Measurements from ENCODE around the gene MELK. TPM values are rescaled to one million over a fixed set of nuclear protein-coding genes. Genes with fewer than 3 reads are reported as not detected.

The MELK gene
- total and polyA plus RNA-seq, 7 donors: 0.15 to 0.42 (median 0.18) TPM; not detected in 2

DNA sequence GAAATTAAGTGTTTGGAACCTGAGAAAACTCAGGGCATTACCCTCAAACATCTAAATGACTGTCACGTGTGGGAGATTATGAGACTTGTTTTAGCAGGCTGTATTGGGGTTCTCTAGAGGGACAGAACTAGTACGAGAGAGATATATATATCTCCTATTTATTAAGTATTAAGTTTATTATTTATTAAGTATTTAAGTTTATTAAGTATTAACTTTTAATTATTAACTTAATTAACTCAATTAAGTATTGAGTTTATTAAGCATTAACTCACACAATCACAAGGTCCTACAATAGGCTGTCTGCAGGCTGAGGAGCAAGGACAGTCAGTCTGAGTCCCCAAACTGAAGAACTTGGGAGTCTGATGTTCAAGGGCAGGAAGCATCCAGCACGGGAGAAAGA, 113.8 kb downstream of the MELK start:
- H3K9me3 ChIP-seq: peaks cover 11% of the 10 kb centered on the region
- DNase-seq: no peak
- H3K4me3 ChIP-seq: no peak overlapping the region
- ATAC-seq: no peak
- intact Hi-C loops (cut with DNase I): no loop called here
- 76 to 85% (median 82%) methylated on average over 3 of the region's 3 CpGs for WGBS, 3 donors
- no peaks in the 10 kb centered on the region for H3K36me3 ChIP-seq (ENCODE audit: insufficient read depth in 1 of 2, low read depth in 1 of 2)
- no peaks in the 10 kb centered on the region for H3K4me1 ChIP-seq
- TF ChIP-seq, protein P1, sequence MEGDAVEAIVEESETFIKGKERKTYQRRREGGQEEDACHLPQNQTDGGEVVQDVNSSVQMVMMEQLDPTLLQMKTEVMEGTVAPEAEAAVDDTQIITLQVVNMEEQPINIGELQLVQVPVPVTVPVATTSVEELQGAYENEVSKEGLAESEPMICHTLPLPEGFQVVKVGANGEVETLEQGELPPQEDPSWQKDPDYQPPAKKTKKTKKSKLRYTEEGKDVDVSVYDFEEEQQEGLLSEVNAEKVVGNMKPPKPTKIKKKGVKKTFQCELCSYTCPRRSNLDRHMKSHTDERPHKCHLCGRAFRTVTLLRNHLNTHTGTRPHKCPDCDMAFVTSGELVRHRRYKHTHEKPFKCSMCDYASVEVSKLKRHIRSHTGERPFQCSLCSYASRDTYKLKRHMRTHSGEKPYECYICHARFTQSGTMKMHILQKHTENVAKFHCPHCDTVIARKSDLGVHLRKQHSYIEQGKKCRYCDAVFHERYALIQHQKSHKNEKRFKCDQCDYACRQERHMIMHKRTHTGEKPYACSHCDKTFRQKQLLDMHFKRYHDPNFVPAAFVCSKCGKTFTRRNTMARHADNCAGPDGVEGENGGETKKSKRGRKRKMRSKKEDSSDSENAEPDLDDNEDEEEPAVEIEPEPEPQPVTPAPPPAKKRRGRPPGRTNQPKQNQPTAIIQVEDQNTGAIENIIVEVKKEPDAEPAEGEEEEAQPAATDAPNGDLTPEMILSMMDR (IDR thresholded peaks at IDR 0.05): no peak
- no peaks in the 10 kb centered on the region for H3K27me3 ChIP-seq (ENCODE audit: insufficient read depth in 3 of 3, low read length in 2 of 3)
- H3K27ac ChIP-seq: no peak overlapping the region

DNA sequence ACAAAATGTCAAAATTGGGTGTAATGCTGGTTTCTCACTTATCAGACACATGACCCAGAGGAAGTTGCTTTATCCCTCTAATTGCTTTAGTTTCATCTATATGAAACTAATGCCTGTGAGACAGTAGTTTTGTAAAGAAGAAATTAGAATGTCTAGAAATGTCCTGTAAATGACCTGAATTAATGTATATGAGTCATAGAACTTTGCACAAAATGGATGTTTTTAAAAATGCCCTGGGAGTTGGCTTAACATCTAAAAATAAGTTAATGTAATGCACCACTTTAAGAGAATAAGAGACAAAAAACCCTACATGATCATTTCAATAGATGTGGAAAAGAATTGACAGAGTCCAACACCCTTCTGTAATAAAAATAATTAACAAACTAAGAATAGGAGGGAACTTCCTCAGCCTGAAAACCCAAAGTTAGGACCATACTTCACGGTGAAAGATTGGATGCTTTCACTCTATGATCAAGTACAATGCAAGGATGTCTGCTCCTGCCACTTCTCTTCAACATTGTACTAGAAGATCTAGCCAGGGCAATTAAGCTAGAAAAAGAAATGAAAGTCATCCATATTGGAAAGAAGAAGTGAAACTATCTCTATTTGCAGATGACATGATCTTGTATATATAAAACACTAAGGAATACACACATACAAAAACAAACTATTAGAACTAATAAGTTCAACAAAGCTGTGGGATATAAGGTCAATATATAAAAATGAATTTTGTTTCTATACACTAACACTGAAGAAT, 117.9 kb downstream of the MELK start:
- TF ChIP-seq, protein P1 (IDR thresholded peaks at IDR 0.05): no peak
- Histone ChIP-seq H3K36me3 (ENCODE audit: insufficient read depth in 1 of 2, low read depth in 1 of 2) (no peaks in the 10 kb centered on the region), H3K4me1 (no peaks in the 10 kb centered on the region), H3K4me3 (no peak overlapping the region), H3K27me3 (ENCODE audit: insufficient read depth in 3 of 3, low read length in 2 of 3) (no peaks in the 10 kb centered on the region), H3K27ac (no peak overlapping the region), H3K9me3 (no peaks in the 10 kb centered on the region)
- intact Hi-C loops (cut with DNase I): no loop called here
- no peak for DNase-seq
- 84 to 97% (median 85%) methylated on average over 1 of the region's 1 CpG for WGBS, 3 donors
- no peak for ATAC-seq

DNA sequence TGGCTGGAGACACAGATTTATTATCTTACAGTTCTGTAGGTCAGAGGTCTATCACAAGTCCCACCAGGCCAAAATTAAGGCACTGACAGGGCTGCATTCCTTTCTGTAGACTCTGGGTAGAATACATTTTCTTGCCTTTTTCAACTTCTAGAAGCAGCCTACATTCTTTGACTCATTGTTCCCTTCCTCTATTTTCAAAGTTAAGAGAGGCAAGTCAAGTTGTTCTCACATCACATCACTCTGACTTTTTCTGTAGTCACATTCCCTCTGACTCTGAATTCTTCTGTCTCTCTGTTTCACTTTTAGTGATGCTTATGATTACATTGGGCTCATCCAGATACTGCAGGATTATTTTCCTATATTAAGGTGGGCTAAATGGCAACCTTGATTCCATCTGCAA, 119.0 kb downstream of the MELK start:
- TF ChIP-seq, protein P1 (IDR thresholded peaks at IDR 0.05): no peak
- DNase-seq: no peak
- intact Hi-C loops (cut with DNase I): no loop called here

DNA sequence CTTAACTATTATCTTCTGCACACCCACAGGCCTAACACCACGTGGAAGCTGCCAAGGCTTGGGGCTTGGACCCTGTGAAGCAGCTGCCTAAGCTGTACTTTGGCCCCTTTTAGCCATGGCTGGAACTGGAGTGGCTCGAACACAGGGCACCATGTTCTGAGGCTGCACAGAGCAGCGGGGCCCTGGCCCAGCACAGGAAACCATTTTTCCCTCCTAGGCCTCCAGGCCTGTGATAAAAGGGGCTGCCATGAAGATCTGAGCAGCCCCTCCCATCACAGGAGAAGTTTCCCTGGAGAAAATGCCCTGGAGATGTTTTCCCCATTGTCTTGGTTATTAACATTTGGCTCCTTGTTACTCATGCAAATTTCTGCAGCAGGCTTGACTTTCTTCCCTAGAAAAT, 126.3 kb downstream of the MELK start:
- Histone ChIP-seq H3K27ac (no peak overlapping the region), H3K4me1 (no peaks in the 10 kb centered on the region), H3K36me3 (ENCODE audit: insufficient read depth in 1 of 2, low read depth in 1 of 2) (no peaks in the 10 kb centered on the region), H3K27me3 (ENCODE audit: insufficient read depth in 3 of 3, low read length in 2 of 3) (peaks cover 0 to 3% (median 0%) of the 10 kb centered on the region in 3 donors), H3K9me3 (no peaks in the 10 kb centered on the region), H3K4me3 (no peak overlapping the region)
- DNase-seq (no peak), ATAC-seq (no peak)
- intact Hi-C loops (cut with DNase I): no loop called here
- 57 to 62% (median 62%) methylated on average over 3 of the region's 3 CpGs for WGBS, 3 donors
- TF ChIP-seq, protein P1 (IDR thresholded peaks at IDR 0.05): no peak

More for the DNA sequence above, 119.0 kb downstream of the MELK start:
- Histone ChIP-seq H3K4me1 (no peaks in the 10 kb centered on the region), H3K9me3 (no peaks in the 10 kb centered on the region), H3K4me3 (no peak overlapping the region), H3K27me3 (ENCODE audit: insufficient read depth in 3 of 3, low read length in 2 of 3) (no peaks in the 10 kb centered on the region), H3K36me3 (ENCODE audit: insufficient read depth in 1 of 2, low read depth in 1 of 2) (no peaks in the 10 kb centered on the region), H3K27ac (no peak overlapping the region)
- no peak for ATAC-seq

DNA sequence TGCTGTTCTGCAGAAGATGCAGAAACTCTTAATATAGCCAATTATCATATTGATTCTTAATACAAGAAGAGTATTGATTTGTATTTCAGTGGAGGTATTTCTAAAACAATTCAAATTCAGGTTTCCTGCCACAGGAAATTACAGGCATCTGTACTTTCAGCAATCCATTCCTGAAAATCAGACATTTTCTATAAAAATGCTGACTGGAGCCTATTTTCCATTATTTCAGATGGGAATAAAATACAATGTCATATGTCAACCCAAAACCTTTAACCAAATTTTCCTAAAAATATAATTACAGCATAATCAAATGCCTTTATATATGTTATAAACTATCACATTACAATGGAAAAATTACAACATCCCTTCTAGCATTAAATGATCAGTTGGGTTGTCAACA, 131.5 kb downstream of the MELK start:
- TF ChIP-seq, protein P1 (IDR thresholded peaks at IDR 0.05): no peak
- intact Hi-C loops (cut with DNase I): no loop called here
- Histone ChIP-seq H3K27me3 (ENCODE audit: insufficient read depth in 3 of 3, low read length in 2 of 3) (peaks cover 0 to 5% (median 0%) of the 10 kb centered on the region in 3 donors), H3K36me3 (ENCODE audit: insufficient read depth in 1 of 2, low read depth in 1 of 2) (no peaks in the 10 kb centered on the region), H3K4me3 (no peak overlapping the region), H3K4me1 (no peaks in the 10 kb centered on the region), H3K9me3 (no peaks in the 10 kb centered on the region), H3K27ac (no peak overlapping the region)
- no peak for ATAC-seq
- no peak for DNase-seq
